Neuronal stem cell (in vitro differentiated cells): ENCODE results near the gene TNFAIP2.

ENCODE experiments used
- DNase-seq: peaks from one replicate; pipeline ENCODE4 v3.0.0-alpha.2; 2013; ENCODE audit warnings: low spot score
- H2AFZ ChIP-seq: one replicate; pipeline ENCODE4 v1.6.1; 2013; ENCODE audit warnings: mild to moderate bottlenecking, low read length, inconsistent platforms
- H2AK5ac ChIP-seq: 2 replicates; pipeline ENCODE4 v1.6.1; 2013; ENCODE audit warnings: low read depth, mild to moderate bottlenecking, inconsistent platforms, low read length, moderate library complexity, mixed read lengths
- H2BK120ac ChIP-seq: 2 replicates; pipeline ENCODE4 v1.6.1; 2013; ENCODE audit warnings: low read depth, mild to moderate bottlenecking, inconsistent platforms, low read length, moderate library complexity, mixed read lengths
- H2BK12ac ChIP-seq: one replicate; pipeline ENCODE4 v1.6.1; 2013; ENCODE audit warnings: low read length, inconsistent platforms
- H2BK15ac ChIP-seq: 2 replicates; pipeline ENCODE4 v1.6.1; 2013; ENCODE audit warnings: mild to moderate bottlenecking, low read length, inconsistent platforms, mixed read lengths
- H2BK5ac ChIP-seq: one replicate; pipeline ENCODE4 v1.6.1; 2013; ENCODE audit warnings: inconsistent platforms, mild to moderate bottlenecking, low read length, moderate library complexity
- H3K14ac ChIP-seq: one replicate; pipeline ENCODE4 v1.6.1; 2013; ENCODE audit warnings: low read length, inconsistent platforms
- H3K18ac ChIP-seq: 2 replicates; pipeline ENCODE4 v1.6.1; 2013; ENCODE audit warnings: low read length, inconsistent platforms
- H3K23ac ChIP-seq: 2 replicates; pipeline ENCODE4 v1.6.1; 2013; ENCODE audit warnings: low read depth, mild to moderate bottlenecking, mixed read lengths, low read length, inconsistent platforms; ENCODE audit not compliant: poor library complexity
- H3K27ac ChIP-seq: replicated peaks from 3 replicates; pipeline ENCODE4 v1.5.1; 2013; ENCODE audit warnings: low read length, inconsistent platforms
- H3K27me3 ChIP-seq, 3 experiments: 2 replicates each; pipeline ENCODE4 v1.6.1; 2013; ENCODE audit warnings: low read length in 3 of 3, mild to moderate bottlenecking in 2 of 3, inconsistent platforms in 1 of 3, low read depth in 1 of 3, mixed read lengths in 1 of 3, moderate library complexity in 1 of 3; ENCODE audit not compliant: control insufficient read depth in 3 of 3, insufficient read depth in 3 of 3
- H3K36me3 ChIP-seq, 2 donors: replicated peaks in 1 of 2; 2 replicates each; pipeline ENCODE4 v1.6.1; 2013; ENCODE audit warnings: low read length in 2 of 2; ENCODE audit not compliant: control insufficient read depth in 2 of 2, insufficient read depth in 2 of 2
- H3K4ac ChIP-seq: 2 replicates; pipeline ENCODE4 v1.6.1; 2013; ENCODE audit warnings: inconsistent platforms, mild to moderate bottlenecking, low read length, moderate library complexity
- H3K4me1 ChIP-seq, 2 donors: 1 replicate in 1 of 2; 2 replicates in 1 of 2; pipeline ENCODE4 v1.6.1; 2013; ENCODE audit warnings: low read length in 2 of 2, low read depth in 1 of 2; ENCODE audit not compliant: control insufficient read depth in 2 of 2, insufficient read depth in 1 of 2
- H3K4me2 ChIP-seq: one replicate; pipeline ENCODE4 v1.6.1; 2013; ENCODE audit warnings: mild to moderate bottlenecking, low read length, inconsistent platforms; ENCODE audit not compliant: insufficient read depth, poor library complexity, severe bottlenecking
- H3K4me3 ChIP-seq, 2 donors: 2 replicates each; pipeline ENCODE4 v1.5.1; 2013; ENCODE audit warnings: low read length in 2 of 2, mild to moderate bottlenecking in 2 of 2, inconsistent platforms in 1 of 2, moderate library complexity in 1 of 2
- H3K79me1 ChIP-seq: one replicate; pipeline ENCODE4 v1.6.1; 2013; ENCODE audit warnings: low read depth, mild to moderate bottlenecking, inconsistent platforms, low read length, moderate library complexity
- H3K9ac ChIP-seq: one replicate; pipeline ENCODE4 v1.6.1; 2013; ENCODE audit warnings: mild to moderate bottlenecking, low read depth, low read length, inconsistent platforms; ENCODE audit not compliant: poor library complexity
- H3K9me3 ChIP-seq, 2 donors: replicated peaks in 1 of 2; 2 replicates each; pipeline versions ENCODE3 to v1.6.1; 2013; ENCODE audit warnings: low read length in 2 of 2, mild to moderate bottlenecking in 2 of 2, inconsistent platforms in 1 of 2, low read depth in 1 of 2, mixed read lengths in 1 of 2, moderate library complexity in 1 of 2; ENCODE audit not compliant: control insufficient read depth in 2 of 2, insufficient read depth in 1 of 2
- H4K8ac ChIP-seq: one replicate; pipeline ENCODE4 v1.6.1; 2013; ENCODE audit warnings: low read depth, mild to moderate bottlenecking, inconsistent platforms, low read length, moderate library complexity
- H4K91ac ChIP-seq: one replicate; pipeline ENCODE4 v1.6.1; 2013; ENCODE audit warnings: low read length, low read depth, mild to moderate bottlenecking, inconsistent platforms; ENCODE audit not compliant: poor library complexity
- WGBS, 2 donors: extraction: QIAGEN DNeasy Blood & Tissue Kit; methylation state at CpG; one replicate each; pipeline ENCODE4 v1.1.7; 2013; ENCODE audit warnings: missing lambda C conversion rate in 2 of 2, mixed read lengths in 1 of 2; ENCODE audit not compliant: insufficient read length in 2 of 2, insufficient replicate concordance in 1 of 2; ENCODE audit errors: extremely low coverage in 2 of 2; 5-methylcytosine and 5-hydroxymethylcytosine counted together

TNFAIP2 gene

DNA sequence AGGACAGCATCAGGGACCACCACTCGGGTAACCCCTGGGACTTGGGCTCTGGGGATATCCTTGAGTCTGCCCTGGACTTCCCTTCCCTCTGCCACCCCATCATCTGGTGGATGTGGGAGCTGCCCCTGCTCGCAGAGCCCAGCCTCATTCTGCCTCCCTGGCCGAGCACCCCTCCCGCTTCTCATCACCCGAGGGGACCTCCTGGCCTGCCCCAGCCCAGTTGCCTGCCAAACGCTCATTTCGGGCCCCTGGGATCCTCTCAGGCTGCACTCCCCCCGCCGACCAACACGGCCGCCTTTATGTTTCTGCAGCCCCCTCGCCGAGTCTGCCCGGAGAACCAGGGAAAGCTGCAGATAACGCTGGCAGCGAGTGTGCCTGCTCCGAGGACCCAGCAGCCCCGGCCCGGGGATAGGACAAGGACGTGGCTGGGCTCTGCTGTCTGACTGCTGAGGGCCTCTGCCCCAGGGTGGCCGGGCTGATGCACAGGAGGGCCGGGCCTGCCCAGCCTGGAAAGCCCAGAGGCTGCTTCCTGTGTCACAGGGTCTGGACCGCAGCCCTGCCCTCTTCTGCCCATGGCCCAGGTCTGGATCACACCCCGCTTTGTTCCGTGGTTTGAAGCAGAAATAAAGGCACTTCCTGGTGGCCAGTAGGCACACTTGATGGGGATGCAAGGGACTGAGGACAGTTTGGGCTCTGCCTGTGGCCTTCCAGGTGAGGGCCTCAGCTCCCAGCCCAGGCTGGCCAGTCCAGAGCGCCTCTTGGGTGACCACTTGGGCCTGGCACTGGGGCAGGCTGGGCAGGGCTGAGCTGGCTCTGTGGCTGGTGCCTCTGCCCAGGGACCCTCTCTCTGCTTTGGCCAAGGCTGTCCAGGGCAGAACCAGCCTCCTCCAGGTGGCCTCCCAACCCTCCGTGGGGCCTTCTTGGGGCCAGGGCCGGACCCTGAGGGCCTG lies 33.6 kb upstream of the TNFAIP2 start:
- H3K9ac ChIP-seq = no peak overlapping the region
- H3K14ac ChIP-seq = no peak overlapping the region
- peaks cover 3% of the 10 kb centered on the region for H3K79me1 ChIP-seq
- no peak overlapping the region for H2BK120ac ChIP-seq
- H2BK12ac ChIP-seq = peak overlapping the region; percentile 24
- H2AK5ac ChIP-seq = peak overlapping the region; percentile 96
- no peak overlapping the region for H4K91ac ChIP-seq
- peak overlapping the region; percentile 17 for H4K8ac ChIP-seq
- H3K27me3 ChIP-seq = peaks cover 0 to 85% (median 17%) of the 10 kb centered on the region in 3 experiments
- H3K27ac ChIP-seq = no peak overlapping the region
- H3K36me3 ChIP-seq = no peaks in the 10 kb centered on the region
- H3K4ac ChIP-seq = no peak overlapping the region
- no peaks in the 10 kb centered on the region for H3K9me3 ChIP-seq
- H2AFZ ChIP-seq = no peak overlapping the region
- no peak overlapping the region for H3K4me2 ChIP-seq
- no CpG with 5 or more reads among the region's 28 CpGs for WGBS, 2 donors
- peak overlapping the region; percentile 67 for H2BK15ac ChIP-seq
- DNase-seq = no peak
- H3K23ac ChIP-seq = peak overlapping the region; percentile 55
- H3K4me1 ChIP-seq = peaks cover 10% of the 10 kb centered on the region in 2 donors
- no peak overlapping the region for H3K4me3 ChIP-seq
- H2BK5ac ChIP-seq = peak overlapping the region; percentile 53
- peak overlapping the region; percentile 57 for H3K18ac ChIP-seq

GRCh38 chr14:103090481-103091020 lies 32.7 kb upstream of the TNFAIP2 start:
- peak overlapping the region; percentile 67 for H2BK15ac ChIP-seq
- no peak overlapping the region for H2BK12ac ChIP-seq
- no CpG with 5 or more reads among the region's 12 CpGs for WGBS, 2 donors
- no peaks in the 10 kb centered on the region for H3K9me3 ChIP-seq
- no peak overlapping the region for H2AFZ ChIP-seq
- H2BK120ac ChIP-seq = peak overlapping the region; percentile 24
- H4K91ac ChIP-seq = no peak overlapping the region
- no peak overlapping the region for H3K27ac ChIP-seq
- no peak overlapping the region for H3K14ac ChIP-seq
- H3K23ac ChIP-seq = no peak overlapping the region
- DNase-seq = no peak
- H3K4me3 ChIP-seq = peak overlapping the region in 1 of 2 donors; percentile 37
- no peak overlapping the region for H2BK5ac ChIP-seq
- peak overlapping the region; percentile 76 for H3K4ac ChIP-seq
- no peaks in the 10 kb centered on the region for H3K36me3 ChIP-seq
- peaks cover 10 to 13% of the 10 kb centered on the region in 2 donors for H3K4me1 ChIP-seq
- no peak overlapping the region for H3K4me2 ChIP-seq
- H3K9ac ChIP-seq = no peak overlapping the region
- peaks cover 3% of the 10 kb centered on the region for H3K79me1 ChIP-seq
- H3K18ac ChIP-seq = peak overlapping the region; percentile 92
- peak overlapping the region; percentile 96 for H2AK5ac ChIP-seq
- H3K27me3 ChIP-seq = peaks cover 0 to 80% (median 16%) of the 10 kb centered on the region in 3 experiments
- no peak overlapping the region for H4K8ac ChIP-seq

DNA sequence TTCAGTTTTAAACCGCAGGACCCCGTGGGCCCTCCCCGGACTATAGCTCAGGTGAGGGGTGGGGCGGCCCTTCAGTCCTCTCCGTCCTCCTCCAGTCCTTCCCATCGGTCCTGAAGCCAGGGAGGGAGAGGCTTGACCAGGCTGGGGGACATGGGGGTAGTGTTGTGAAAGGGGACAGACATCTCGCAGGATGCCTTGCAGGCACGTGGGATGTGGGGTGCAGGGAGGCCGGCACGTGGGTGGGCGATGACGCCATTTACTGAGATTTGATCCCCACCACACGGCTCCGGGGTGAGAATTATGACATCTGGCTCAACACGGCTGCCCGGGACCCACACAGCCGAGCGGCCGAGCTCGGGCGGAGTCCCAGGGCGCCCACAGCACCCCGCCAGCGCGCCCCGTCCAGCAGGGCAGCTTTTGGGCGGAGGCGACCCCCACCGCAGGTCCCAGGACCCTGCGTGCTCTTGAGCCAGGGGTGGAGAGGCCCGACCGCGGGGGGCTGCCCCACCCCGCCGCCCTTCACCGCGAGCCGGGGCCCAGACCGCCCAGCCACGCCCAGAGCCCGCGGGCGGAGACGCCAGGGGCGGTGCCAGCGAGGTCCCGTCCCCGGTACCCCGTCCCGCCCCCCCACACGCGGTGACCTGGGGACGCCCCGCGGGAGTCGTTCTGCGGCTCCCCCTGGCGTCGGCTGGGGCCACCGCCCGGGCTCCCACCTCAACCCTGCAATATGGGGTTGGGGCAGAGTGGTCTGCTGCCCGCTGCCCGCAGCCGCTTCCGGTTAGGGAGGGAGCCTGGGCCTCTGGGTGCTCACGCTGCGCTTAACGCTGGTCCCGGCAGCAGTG lies 32.0 kb upstream of the TNFAIP2 start:
- H3K9ac ChIP-seq = peak overlapping the region; percentile 81
- H3K36me3 ChIP-seq = no peaks in the 10 kb centered on the region
- H3K14ac ChIP-seq = peak overlapping the region; percentile 17
- WGBS, 2 donors = no CpG with 5 or more reads among the region's 69 CpGs
- H3K23ac ChIP-seq = peak overlapping the region; percentile 73
- H3K4me3 ChIP-seq = peak overlapping the region in 1 of 2 donors; percentile 70
- peak overlapping the region; percentile 41 for H2BK12ac ChIP-seq
- H3K27me3 ChIP-seq = peaks cover 0 to 78% (median 16%) of the 10 kb centered on the region in 3 experiments
- H3K4me1 ChIP-seq = peaks cover 10 to 13% of the 10 kb centered on the region in 2 donors
- DNase-seq = peak; percentile 45
- peak overlapping the region; percentile 49 for H2AFZ ChIP-seq
- peak overlapping the region; percentile 39 for H2BK5ac ChIP-seq
- peak overlapping the region; percentile 37 for H3K4ac ChIP-seq
- H2AK5ac ChIP-seq = peak overlapping the region; percentile 94
- H3K18ac ChIP-seq = peak overlapping the region; percentile 93
- H3K4me2 ChIP-seq = peak overlapping the region; percentile 69
- peak overlapping the region; percentile 24 for H2BK120ac ChIP-seq
- peak overlapping the region; percentile 89 for H2BK15ac ChIP-seq
- H4K8ac ChIP-seq = no peak overlapping the region
- H3K9me3 ChIP-seq = no peaks in the 10 kb centered on the region
- H3K27ac ChIP-seq = no peak overlapping the region
- H3K79me1 ChIP-seq = peaks cover 3% of the 10 kb centered on the region
- no peak overlapping the region for H4K91ac ChIP-seq
